ENCODE results near the gene ZNF230.
A peak's percentile ranks its signal among the peaks of the same experiment; 100 is the strongest.

The ZNF230 gene

GRCh38 chr19:44026622-44027021 lies 23.9 kb downstream of the ZNF230 start:
- Histone ChIP-seq H3K9ac (no peak overlapping the region), H3K27me3 (no peaks in the 10 kb centered on the region), H3K4me1 (peaks cover 8% of the 10 kb centered on the region; the same call in 1 of the 2 replicates), H3K27ac (no peak overlapping the region), H3K9me3 (peaks cover 63% of the 10 kb centered on the region), H4K20me1 (no peaks in the 10 kb centered on the region), H3K4me3 (no peak overlapping the region), H3K36me3 (peaks cover 52% of the 10 kb centered on the region), H3K4me2 (no peak overlapping the region)
- TF ChIP-seq Cebpa-rat (IDR thresholded peaks at IDR 0.05), result no peak

- Histone ChIP-seq H3K9ac (no peak overlapping the region), H3K27ac (no peak overlapping the region), H3K4me3 (peak overlapping the region; percentile 47), H3K4me1 (no peaks in the 10 kb centered on the region), H3K9me3 (peaks cover 98% of the 10 kb centered on the region), H3K36me3 (peaks cover 77% of the 10 kb centered on the region), H4K20me1 (no peaks in the 10 kb centered on the region), H3K4me2 (no peak overlapping the region), H3K27me3 (no peaks in the 10 kb centered on the region)
- no peak for TF ChIP-seq Cebpa-rat (IDR thresholded peaks at IDR 0.05)
Measured at GRCh38 chr19:44032001-44032610, 29.3 kb downstream of the ZNF230 start.

- Histone ChIP-seq H3K4me1 (no peaks in the 10 kb centered on the region), H3K4me2 (no peak overlapping the region), H4K20me1 (no peaks in the 10 kb centered on the region), H3K36me3 (no peaks in the 10 kb centered on the region), H3K4me3 (no peak overlapping the region), H3K27me3 (no peaks in the 10 kb centered on the region), H3K27ac (no peak overlapping the region), H3K9me3 (peaks cover 16% of the 10 kb centered on the region), H3K9ac (no peak overlapping the region)
- no peak for TF ChIP-seq Cebpa-rat (IDR thresholded peaks at IDR 0.05)
Measured at GRCh38 chr19:44042147-44042546, 39.4 kb downstream of the ZNF230 start.

- Histone ChIP-seq H3K27me3 (no peaks in the 10 kb centered on the region), H3K36me3 (peaks cover 13% of the 10 kb centered on the region), H3K9me3 (peaks cover 20% of the 10 kb centered on the region), H3K4me1 (peaks cover 8% of the 10 kb centered on the region; the same call in 1 of the 2 replicates), H3K4me3 (peak overlapping the region; percentile 74), H3K4me2 (peak overlapping the region; percentile 71), H4K20me1 (no peaks in the 10 kb centered on the region), H3K9ac (0 out of 2 replicates have a peak overlapping the region, but pooled peaks have one; percentile 64), H3K27ac (no peak overlapping the region)
- TF ChIP-seq Cebpa-rat (IDR thresholded peaks at IDR 0.05), result no peak
Measured at GRCh38 chr19:44050740-44051649, 48.2 kb downstream of the ZNF230 start.

- Histone ChIP-seq H3K9me3 (peaks cover 20% of the 10 kb centered on the region), H3K4me2 (peak within 1 kb of the TSS; percentile 71), H4K20me1 (no peaks in the 10 kb centered on the region), H3K27ac (0 out of 2 replicates have a peak within 1 kb of the TSS, but pooled peaks have one; percentile 40), H3K36me3 (peaks cover 16% of the 10 kb centered on the region), H3K9ac (peak within 1 kb of the TSS; percentile 64), H3K4me1 (peaks cover 8% of the 10 kb centered on the region; the same call in 1 of the 2 replicates), H3K27me3 (no peaks in the 10 kb centered on the region), H3K4me3 (peak within 1 kb of the TSS; percentile 74)
- no peak for TF ChIP-seq Cebpa-rat (IDR thresholded peaks at IDR 0.05)
Measured at GRCh38 chr19:44051650-44052402, 49.1 kb downstream of the ZNF230 start, which contains the start of gene ZNF223. ZNF223 (plus strand) TSS chr19:44052036; CDS start chr19:44055177, 3,141 bp downstream.

GRCh38 chr19:44055870-44056269 lies 53.1 kb downstream of the ZNF230 start:
- H3K36me3 ChIP-seq, result peaks cover 50% of the 10 kb centered on the region
- H3K4me3 ChIP-seq, result no peak overlapping the region
- peaks cover 20% of the 10 kb centered on the region for H3K9me3 ChIP-seq
- no peak for TF ChIP-seq Cebpa-rat (IDR thresholded peaks at IDR 0.05)
- H3K4me2 ChIP-seq, result no peak overlapping the region
- H3K9ac ChIP-seq, result no peak overlapping the region
- no peaks in the 10 kb centered on the region for H3K27me3 ChIP-seq
- H4K20me1 ChIP-seq, result no peaks in the 10 kb centered on the region
- H3K4me1 ChIP-seq, result peaks cover 22% of the 10 kb centered on the region
- H3K27ac ChIP-seq, result no peak overlapping the region

GRCh38 chr19:44059229-44059628 lies 56.5 kb downstream of the ZNF230 start:
- no peak overlapping the region for H3K9ac ChIP-seq
- no peak for TF ChIP-seq Cebpa-rat (IDR thresholded peaks at IDR 0.05)
- no peak overlapping the region for H3K27ac ChIP-seq
- H3K36me3 ChIP-seq, result peaks cover 83% of the 10 kb centered on the region
- peaks cover 14% of the 10 kb centered on the region for H3K4me1 ChIP-seq
- no peaks in the 10 kb centered on the region for H3K27me3 ChIP-seq
- H3K4me3 ChIP-seq, result no peak overlapping the region
- H3K9me3 ChIP-seq, result peaks cover 32% of the 10 kb centered on the region
- H3K4me2 ChIP-seq, result peak overlapping the region; percentile 45
- no peaks in the 10 kb centered on the region for H4K20me1 ChIP-seq

GRCh38 chr19:44061038-44061437 lies 58.3 kb downstream of the ZNF230 start:
- Histone ChIP-seq H3K9me3 (peaks cover 29% of the 10 kb centered on the region), H3K36me3 (peaks cover 82% of the 10 kb centered on the region), H3K4me1 (peaks cover 14% of the 10 kb centered on the region), H3K27ac (no peak overlapping the region), H3K4me2 (no peak overlapping the region), H3K9ac (no peak overlapping the region), H4K20me1 (no peaks in the 10 kb centered on the region), H3K4me3 (no peak overlapping the region), H3K27me3 (no peaks in the 10 kb centered on the region)
- TF ChIP-seq Cebpa-rat (IDR thresholded peaks at IDR 0.05), result no peak
